Esophagus muscularis mucosa (tissue), 4 donors: ENCODE data around the gene PML.

ENCODE experiments used
- EP300 ChIP-seq: sonication (generic); formaldehyde crosslinking; IDR thresholded peaks from one replicate; pipeline ENCODE4 v1.6.1; 2017; ENCODE audit warnings: antibody characterized with exemption
- POLR2A ChIP-seq: fragments of 450-650 bp; IDR thresholded peaks from one replicate; pipeline ENCODE4 v1.6.1; 2017; ENCODE audit warnings: antibody characterized with exemption, moderate library complexity, mild to moderate bottlenecking, low read depth
- POLR2AphosphoS5 ChIP-seq, 2 donors: sonication (generic); formaldehyde crosslinking; IDR thresholded peaks; one replicate each; pipeline ENCODE4 v1.6.1; 2017; ENCODE audit warnings: antibody characterized with exemption in 2 of 2
- TF ChIP-seq, protein P1 (sequence below), 3 experiments: fragments of 200-600 bp in 2 of 3; fragments of 450-650 bp in 1 of 3; sonication (generic) in 2 of 3; IDR thresholded peaks; one replicate each; pipeline ENCODE4 v1.5.1; 2017 to 2019; ENCODE audit warnings: antibody characterized with exemption in 3 of 3, mild to moderate bottlenecking in 2 of 3, moderate library complexity in 1 of 3

GRCh38 chr15:74043425-74044266 lies 49.1 kb downstream of the PML start:
- TF ChIP-seq POLR2A = no peak
- no peak for TF ChIP-seq EP300
- TF ChIP-seq, protein P1, sequence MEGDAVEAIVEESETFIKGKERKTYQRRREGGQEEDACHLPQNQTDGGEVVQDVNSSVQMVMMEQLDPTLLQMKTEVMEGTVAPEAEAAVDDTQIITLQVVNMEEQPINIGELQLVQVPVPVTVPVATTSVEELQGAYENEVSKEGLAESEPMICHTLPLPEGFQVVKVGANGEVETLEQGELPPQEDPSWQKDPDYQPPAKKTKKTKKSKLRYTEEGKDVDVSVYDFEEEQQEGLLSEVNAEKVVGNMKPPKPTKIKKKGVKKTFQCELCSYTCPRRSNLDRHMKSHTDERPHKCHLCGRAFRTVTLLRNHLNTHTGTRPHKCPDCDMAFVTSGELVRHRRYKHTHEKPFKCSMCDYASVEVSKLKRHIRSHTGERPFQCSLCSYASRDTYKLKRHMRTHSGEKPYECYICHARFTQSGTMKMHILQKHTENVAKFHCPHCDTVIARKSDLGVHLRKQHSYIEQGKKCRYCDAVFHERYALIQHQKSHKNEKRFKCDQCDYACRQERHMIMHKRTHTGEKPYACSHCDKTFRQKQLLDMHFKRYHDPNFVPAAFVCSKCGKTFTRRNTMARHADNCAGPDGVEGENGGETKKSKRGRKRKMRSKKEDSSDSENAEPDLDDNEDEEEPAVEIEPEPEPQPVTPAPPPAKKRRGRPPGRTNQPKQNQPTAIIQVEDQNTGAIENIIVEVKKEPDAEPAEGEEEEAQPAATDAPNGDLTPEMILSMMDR (IDR thresholded peaks at IDR 0.05) = no peak
- TF ChIP-seq POLR2AphosphoS5 (IDR thresholded peaks at IDR 0.05) = no peak
